C4-2B (cell line): ENCODE data around the gene TBL1Y.

Experiments used
- H3K27ac ChIP-seq: fragments of 450-650 bp; 2 replicates; pipeline ENCODE4 v1.5.1; 2017
- ZFX ChIP-seq: fragments of 450-650 bp; IDR thresholded peaks from 2 replicates; pipeline ENCODE4 v1.6.1; 2017
- TF ChIP-seq, protein P1 (sequence below): fragments of 450-650 bp; conservative IDR thresholded peaks from 2 replicates; pipeline ENCODE4 v1.5.1; 2017; ENCODE audit warnings: mild to moderate bottlenecking

The TBL1Y gene

DNA sequence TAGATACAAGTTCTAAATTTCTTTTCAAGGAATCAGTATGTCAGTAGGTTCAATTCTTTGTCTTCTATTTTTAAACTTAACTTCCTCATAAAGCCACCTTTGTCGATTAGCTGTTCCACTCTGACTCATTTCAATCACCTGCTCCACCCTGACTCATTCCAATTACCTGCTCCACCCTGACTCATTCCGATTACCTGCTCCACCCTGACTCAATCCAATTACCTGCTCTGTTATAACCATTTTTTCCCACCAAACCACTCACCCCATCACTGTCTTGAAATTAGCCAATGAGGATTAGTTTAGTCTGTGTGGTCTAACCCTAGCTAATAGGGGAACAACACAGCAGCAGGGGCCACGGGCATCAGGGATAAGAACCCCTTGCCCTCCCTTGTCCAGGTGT is 199.6 kb downstream of the TBL1Y start:
- no peak overlapping the region for H3K27ac ChIP-seq
- TF ChIP-seq, protein P1, sequence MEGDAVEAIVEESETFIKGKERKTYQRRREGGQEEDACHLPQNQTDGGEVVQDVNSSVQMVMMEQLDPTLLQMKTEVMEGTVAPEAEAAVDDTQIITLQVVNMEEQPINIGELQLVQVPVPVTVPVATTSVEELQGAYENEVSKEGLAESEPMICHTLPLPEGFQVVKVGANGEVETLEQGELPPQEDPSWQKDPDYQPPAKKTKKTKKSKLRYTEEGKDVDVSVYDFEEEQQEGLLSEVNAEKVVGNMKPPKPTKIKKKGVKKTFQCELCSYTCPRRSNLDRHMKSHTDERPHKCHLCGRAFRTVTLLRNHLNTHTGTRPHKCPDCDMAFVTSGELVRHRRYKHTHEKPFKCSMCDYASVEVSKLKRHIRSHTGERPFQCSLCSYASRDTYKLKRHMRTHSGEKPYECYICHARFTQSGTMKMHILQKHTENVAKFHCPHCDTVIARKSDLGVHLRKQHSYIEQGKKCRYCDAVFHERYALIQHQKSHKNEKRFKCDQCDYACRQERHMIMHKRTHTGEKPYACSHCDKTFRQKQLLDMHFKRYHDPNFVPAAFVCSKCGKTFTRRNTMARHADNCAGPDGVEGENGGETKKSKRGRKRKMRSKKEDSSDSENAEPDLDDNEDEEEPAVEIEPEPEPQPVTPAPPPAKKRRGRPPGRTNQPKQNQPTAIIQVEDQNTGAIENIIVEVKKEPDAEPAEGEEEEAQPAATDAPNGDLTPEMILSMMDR = no peak
- no peak for TF ChIP-seq ZFX

DNA sequence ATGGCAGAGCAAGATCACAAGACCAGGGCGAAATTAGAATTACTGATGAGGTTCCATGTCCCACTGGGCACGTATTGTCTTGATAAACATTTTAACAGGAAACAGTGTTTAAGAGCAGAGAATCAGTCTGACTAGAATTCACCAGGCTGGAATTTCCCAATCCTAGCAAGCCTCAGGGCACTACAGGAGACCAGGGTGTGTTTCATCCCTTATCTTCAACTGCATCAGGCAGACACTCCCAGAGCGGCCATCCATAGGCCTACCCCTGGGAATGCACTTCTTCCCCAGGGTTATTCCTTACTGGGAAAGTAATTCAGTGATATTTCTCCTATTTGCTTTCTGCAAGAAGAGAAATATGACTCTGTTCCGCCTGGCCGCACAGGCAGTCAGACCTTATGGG is 205.4 kb downstream of the TBL1Y start:
- TF ChIP-seq, protein P1 = no peak
- no peak for TF ChIP-seq ZFX
- H3K27ac ChIP-seq = no peak overlapping the region

DNA sequence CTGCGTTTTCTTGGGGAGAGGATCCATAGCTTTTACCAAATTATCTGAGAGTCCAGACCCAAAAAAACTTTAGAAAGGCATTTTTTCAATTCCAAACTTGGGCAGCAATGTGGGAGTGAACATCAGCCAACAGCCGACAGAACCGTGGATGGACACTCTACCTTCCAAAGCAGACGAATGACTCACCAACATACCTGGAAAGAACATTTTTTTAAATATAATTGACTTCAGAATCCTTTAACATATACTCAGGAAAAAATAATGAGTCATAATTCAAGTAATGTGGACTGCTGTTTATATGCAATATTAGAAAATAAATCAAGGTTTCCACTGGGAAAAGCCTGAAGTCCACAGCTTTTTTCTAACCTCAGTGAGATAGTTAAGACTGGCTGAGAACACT is 211.7 kb downstream of the TBL1Y start:
- H3K27ac ChIP-seq = no peak overlapping the region
- no peak for TF ChIP-seq ZFX
- TF ChIP-seq, protein P1 = no peak

DNA sequence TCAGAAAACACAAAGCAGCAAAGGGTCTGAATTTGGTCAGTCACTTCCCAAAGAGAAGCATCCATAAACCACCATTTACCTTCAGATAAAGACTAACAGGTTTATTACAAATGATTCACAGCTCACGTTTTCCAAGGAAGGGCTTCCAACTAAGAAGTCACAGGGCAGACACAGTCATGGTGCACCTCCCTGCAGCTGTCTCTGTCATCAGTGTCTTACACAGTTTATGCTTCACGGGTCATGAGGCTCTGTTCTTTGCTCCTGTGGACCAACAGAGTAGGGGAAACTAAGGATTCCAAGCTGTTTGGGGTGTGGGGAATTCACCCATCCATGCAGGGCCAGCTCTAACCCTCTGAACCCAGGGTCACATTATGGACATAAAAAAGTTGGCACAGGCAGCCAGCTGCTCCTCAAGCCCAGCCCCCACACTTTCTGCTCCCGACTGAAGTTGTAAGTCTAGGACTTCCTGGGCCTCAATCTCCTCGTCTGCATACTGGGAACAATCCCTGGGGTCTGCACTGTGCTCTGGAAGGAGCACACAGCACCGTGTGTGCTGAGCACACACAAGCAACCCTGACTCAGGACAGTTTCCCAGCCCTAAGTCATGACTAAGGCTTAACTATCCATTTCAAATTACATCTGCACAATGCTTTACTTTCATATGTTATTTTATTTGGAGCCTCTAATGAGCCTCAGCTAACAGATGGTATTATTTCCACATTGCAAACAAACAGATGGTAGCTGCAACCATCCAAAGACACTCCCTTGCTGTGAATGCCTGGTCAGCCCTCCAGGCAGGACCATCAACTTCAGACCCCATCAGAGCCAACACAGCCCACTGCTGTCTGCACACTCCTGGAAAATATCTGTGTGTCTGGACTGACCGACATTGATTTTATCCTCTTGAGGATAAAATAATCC is 214.9 kb downstream of the TBL1Y start:
- H3K27ac ChIP-seq = no peak overlapping the region
- TF ChIP-seq, protein P1 = no peak
- TF ChIP-seq ZFX = no peak

DNA sequence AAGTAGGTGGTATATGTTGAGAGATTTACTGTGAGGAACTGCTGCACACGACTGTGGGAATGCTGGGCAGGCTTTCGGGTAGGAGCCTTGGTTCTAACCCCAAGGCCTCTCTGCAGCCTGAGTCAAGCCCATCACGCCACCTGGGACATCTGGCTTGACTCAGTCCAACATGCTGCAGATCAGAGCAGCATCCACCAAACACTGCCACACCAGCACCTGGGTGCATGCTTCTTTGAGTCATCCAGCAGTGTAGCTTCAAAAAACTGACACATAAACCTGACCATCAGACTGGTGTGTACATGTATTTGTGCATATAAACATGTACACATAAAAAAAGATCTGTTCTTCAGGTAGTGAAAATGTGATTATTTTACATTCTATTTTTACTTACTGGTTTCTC is 217.7 kb downstream of the TBL1Y start:
- TF ChIP-seq, protein P1 = no peak
- no peak for TF ChIP-seq ZFX
- H3K27ac ChIP-seq = no peak overlapping the region
